Measurements from ENCODE around the gene MYH14.
"Not testable (repeated sequence)": the region's sequence is repeated elsewhere in the genome, so short reads cannot be mapped to it uniquely, and the experiment has no call there.

Gene MYH14

DNA sequence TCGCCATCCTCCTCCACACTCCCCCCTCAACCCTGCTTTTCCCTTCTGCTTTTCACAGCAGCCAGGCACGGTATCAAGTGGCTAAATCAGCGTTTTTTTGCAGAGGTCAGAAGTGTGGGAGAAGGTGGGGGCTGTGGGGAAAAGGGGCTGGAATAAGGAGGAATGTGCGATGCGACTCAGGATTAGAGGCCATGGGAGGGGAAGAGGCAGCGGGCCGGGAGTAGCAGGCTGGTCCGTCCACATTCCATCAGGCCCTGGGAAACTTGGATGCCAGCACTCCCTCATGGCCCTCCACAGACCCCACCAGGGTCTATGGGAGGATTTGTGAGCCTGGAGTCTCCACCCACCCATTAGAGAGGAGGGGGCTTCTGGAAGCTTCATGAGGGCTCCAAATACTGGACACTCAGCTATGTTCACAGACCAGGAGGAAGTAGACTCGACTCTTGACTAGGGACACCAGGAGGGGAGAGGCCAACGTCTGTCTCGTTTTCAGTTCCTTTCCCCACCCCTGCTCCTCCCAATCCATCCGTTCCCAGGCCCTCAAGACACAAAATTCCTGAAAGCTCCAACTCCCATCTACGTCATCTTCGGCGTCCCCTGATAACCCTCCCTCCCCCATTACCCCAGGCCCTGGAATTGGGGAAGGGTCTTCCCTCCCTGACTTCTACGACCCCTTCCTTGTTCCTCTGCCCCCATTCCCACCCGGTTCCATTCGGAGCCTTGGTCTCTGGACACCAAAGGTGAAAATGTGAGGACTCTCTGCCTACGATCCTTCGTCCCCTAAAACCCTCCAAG is 129.0 kb downstream of the MYH14 start:
- DNase-seq (ENCODE audit: low read depth), result no peak
- in situ Hi-C loops (cut with HindIII; ENCODE audit: low sequenced_read_pairs), result no loop called here
- H3K4me3 ChIP-seq (ENCODE audit: low read depth, low read length), result no peak overlapping the region
- TF ChIP-seq, protein P1, sequence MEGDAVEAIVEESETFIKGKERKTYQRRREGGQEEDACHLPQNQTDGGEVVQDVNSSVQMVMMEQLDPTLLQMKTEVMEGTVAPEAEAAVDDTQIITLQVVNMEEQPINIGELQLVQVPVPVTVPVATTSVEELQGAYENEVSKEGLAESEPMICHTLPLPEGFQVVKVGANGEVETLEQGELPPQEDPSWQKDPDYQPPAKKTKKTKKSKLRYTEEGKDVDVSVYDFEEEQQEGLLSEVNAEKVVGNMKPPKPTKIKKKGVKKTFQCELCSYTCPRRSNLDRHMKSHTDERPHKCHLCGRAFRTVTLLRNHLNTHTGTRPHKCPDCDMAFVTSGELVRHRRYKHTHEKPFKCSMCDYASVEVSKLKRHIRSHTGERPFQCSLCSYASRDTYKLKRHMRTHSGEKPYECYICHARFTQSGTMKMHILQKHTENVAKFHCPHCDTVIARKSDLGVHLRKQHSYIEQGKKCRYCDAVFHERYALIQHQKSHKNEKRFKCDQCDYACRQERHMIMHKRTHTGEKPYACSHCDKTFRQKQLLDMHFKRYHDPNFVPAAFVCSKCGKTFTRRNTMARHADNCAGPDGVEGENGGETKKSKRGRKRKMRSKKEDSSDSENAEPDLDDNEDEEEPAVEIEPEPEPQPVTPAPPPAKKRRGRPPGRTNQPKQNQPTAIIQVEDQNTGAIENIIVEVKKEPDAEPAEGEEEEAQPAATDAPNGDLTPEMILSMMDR (IDR thresholded peaks at IDR 0.05; ENCODE audit: low read depth, low read length, missing control alignments), result no peak

DNA sequence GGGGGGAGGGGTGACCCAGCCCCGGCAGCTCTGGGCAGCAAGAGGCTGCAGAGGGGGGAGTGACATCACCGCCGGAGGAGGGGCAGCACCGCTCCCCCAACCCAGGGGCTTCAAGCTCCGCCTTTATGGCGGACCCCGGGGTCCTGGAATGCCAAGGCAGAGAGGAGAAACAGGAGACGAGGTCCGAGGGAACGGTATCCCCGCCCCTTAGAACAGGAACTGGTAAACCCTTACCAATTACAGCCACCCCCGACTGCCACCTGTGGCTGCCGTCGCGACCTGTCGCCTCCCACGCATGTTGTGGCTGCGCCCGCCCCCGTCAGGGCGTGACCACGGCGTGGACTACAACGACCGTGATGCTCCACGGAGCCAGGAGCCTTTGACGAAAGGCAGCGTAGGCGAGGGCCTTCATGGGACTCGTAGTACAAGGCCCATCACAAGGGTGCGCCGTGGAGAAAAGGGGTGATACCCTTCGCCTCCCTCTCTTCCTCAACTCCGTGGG is 129.9 kb downstream of the MYH14 start:
- TF ChIP-seq, protein P1 (IDR thresholded peaks at IDR 0.05; ENCODE audit: low read depth, low read length, missing control alignments), result no peak
- in situ Hi-C loops (cut with HindIII; ENCODE audit: low sequenced_read_pairs), result no loop called here
- H3K4me3 ChIP-seq (ENCODE audit: low read depth, low read length), result peak overlapping the region; percentile 41
- DNase-seq (ENCODE audit: low read depth), result peak; percentile 51

DNA sequence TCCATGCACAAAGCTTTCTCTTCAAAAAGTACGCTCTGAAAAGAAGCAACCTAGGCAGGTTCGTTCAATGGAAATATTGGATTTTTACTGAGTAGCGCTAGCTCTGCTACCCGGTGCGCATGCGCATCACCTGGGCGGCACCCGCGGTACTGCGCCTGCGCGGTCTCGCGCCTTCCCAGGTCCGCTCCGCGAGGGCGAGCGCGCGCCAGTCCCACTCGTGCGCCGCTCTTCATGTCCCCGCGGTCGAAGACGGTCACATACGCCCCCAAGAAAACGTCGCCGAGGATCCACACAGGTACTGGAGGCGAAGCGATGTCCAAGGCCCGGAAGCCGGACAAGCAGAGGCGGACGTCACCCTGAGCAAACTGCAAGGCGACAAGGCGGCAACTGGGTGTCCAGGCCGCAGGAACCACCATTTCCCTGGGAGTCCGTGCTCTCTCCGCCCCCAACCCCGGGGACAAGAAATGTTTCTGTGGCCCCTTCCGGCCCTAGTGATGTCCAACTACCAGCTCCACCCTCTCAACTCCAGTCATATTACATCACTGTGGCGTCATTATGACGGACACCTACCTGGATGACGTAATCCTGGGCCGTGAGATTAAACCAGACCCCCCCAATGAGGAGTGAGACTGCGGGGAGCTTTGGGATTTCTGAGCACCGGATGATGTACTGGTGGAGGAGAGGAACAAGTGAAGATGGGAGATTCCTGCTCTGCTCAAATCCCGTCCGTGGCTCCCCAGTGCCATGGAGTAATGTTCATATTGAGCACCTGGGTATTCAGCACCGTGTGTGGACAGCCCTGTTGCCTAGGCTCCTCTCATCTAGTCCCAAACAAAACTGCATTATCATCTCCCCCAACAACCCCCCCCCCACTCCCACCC is 130.6 kb downstream of the MYH14 start:
- TF ChIP-seq, protein P1 (IDR thresholded peaks at IDR 0.05; ENCODE audit: low read depth, low read length, missing control alignments), result no peak
- peak overlapping the region; percentile 41 for H3K4me3 ChIP-seq (ENCODE audit: low read depth, low read length)
- in situ Hi-C loops (cut with HindIII; ENCODE audit: low sequenced_read_pairs), result no loop called here
- peak; percentile 9 for DNase-seq (ENCODE audit: low read depth)

DNA sequence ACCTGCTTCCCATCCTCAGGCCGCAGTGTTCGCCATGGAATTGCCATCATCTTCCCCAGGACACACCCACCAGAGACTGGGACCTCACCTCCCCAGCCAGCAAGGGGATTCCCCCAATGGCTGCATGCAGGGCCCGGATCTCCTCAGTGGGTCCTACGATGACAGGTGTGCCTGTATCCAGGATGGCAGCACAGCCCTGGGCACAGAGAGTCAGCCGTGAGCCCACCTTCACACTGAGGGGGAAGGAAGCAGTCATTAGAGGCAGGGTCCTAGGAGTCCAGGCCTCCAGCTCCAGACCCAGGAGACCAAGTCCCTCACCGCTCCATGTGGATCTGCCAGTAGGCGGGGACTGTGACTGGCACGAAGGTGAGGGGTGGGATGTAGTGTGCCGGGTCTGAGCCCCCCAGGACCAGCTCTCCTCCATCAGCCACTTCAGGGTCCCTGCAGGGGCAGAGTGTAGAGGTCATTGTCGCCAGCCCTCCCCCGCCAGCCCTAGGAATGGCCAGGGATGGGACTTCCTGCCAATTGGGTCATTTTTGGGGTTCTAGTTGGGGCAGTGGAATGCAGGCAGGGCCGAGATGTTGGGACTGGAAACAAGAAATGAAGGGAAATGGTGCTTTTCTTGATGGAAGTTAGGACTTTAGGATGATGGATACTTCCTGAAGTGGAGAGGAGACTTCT is 131.5 kb downstream of the MYH14 start:
- TF ChIP-seq, protein P1 (IDR thresholded peaks at IDR 0.05; ENCODE audit: low read depth, low read length, missing control alignments), result no peak
- H3K4me3 ChIP-seq (ENCODE audit: low read depth, low read length), result no peak overlapping the region
- DNase-seq (ENCODE audit: low read depth), result no peak
- in situ Hi-C loops (cut with HindIII; ENCODE audit: low sequenced_read_pairs), result no loop called here

DNA sequence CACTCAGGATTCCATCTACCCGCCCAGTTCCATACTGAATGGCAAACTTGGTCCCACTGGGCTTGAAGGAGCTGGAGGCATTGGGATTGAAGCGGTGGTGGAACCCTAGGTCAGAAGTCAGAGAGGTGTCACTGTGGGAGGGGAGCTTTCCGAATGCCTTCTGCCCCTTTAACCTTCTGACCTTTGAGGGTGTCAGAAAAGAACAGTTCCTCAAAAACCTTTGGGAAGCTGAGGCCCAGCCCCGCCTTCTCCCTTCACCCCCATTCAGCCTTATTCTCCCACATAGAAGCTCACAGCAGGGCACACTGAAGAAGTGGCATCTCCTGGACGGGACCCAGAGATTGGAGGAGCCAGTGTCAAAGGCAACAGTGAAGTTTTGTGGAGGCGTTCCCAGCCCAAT is 133.6 kb downstream of the MYH14 start:
- DNase-seq (ENCODE audit: low read depth); H3K4me3 ChIP-seq (ENCODE audit: low read depth, low read length); in situ Hi-C loops (cut with HindIII; ENCODE audit: low sequenced_read_pairs): not testable (repeated sequence)

DNA sequence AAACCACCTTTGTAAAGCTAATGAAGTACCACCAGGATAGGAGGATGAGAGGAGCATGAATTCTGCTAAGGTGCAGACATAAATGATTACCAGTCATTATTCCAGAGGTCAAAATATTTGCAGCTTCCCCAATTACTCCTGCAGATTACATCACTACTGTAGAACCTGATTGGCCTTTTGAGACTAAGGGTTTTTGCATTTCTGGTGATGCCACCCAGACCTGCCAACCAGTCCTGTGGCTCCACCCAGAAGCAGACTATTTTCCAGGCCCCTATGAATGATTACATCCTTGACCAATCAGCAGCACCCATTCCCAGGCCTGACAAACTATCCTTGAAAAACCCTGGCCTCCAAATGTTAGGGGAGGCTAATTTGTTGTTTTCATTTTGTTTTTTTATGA is 136.9 kb downstream of the MYH14 start:
- in situ Hi-C loops (cut with HindIII; ENCODE audit: low sequenced_read_pairs), result no loop called here
- H3K4me3 ChIP-seq (ENCODE audit: low read depth, low read length), result no peak overlapping the region
- TF ChIP-seq, protein P1 (IDR thresholded peaks at IDR 0.05; ENCODE audit: low read depth, low read length, missing control alignments), result no peak
- DNase-seq (ENCODE audit: low read depth), result no peak

Data from astrocyte of the cerebellum (primary cell).